ENCODE results near the gene SEMA3E. TPM values are rescaled to one million over a fixed set of nuclear protein-coding genes. Genes with fewer than 3 reads are reported as not detected.

SEMA3E gene
- total and polyA plus RNA-seq, 9 of the 15 experiments (the other 6 are each of a cell fraction or from before 2014, with no cell fraction given): 0.01 to 1.4 (median 0.14) TPM; not detected in 2

DNA sequence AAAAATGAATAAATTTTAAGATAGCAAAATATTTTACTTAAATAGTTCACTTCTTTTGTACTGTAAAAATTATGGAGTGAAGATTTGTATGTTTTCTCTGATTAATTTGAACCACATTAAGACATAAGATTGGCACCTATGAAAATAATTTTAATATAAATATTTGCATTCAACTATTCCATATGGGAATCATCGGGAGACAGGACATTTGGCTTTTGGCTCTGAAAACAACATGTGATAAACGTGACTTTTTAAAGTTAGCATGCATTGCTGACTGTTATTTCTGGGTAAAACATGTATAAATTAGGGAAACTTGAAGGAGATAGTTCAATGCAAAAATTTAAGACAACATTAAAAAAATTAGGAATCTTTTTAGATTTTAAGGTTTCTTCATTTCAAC lies 117.2 kb downstream of the SEMA3E start:
- ChIA-PET CTCF (ENCODE audit: low intra/inter-chr PET ratio) (no interaction called here), POLR2A (no interaction called here)
- Histone ChIP-seq H3K27ac (ENCODE audit: extremely low read depth, low read depth, low read length) (no peak overlapping the region), H3K9me1 (ENCODE audit: control insufficient read depth, insufficient read depth, low read length) (no peaks in the 10 kb centered on the region), H3K27me3 (ENCODE audit: control insufficient read depth in 2 of 2, insufficient read depth in 2 of 2, low read length in 2 of 2) (no peaks in the 10 kb centered on the region), H3K36me3 (ENCODE audit: control insufficient read depth, insufficient read depth, low read length) (no peaks in the 10 kb centered on the region), H3K4me3 (no peak overlapping the region), H3K9me3 (replicated peaks; ENCODE audit: control insufficient read depth, insufficient read depth, low read depth, low read length) (no peaks in the 10 kb centered on the region), H3K9ac (ENCODE audit: insufficient read depth in 1 of 2, low read depth in 2 of 2, low read length in 2 of 2) (no peak overlapping the region), H3K79me2 (ENCODE audit: control insufficient read depth, insufficient read depth, low read length) (no peaks in the 10 kb centered on the region), H3K4me1 (replicated peaks in 1 of 2; ENCODE audit: control insufficient read depth in 2 of 2, insufficient read depth in 2 of 2, low read length in 2 of 2) (no peaks in the 10 kb centered on the region), H2AFZ (ENCODE audit: low read depth, low read length) (no peak overlapping the region), H4K20me1 (replicated peaks; ENCODE audit: control insufficient read depth, insufficient read depth, low read length) (no peaks in the 10 kb centered on the region), H3K4me2 (ENCODE audit: insufficient read depth, low read length) (no peak overlapping the region)
- intact Hi-C loops (cut with micrococcal nuclease) (no loop called here), in situ Hi-C loops (cut with MboI) (no loop called here)
- no peak for ATAC-seq
- no peak for FAIRE-seq
- WGBS (ENCODE audit: insufficient coverage, low coverage, missing lambda C conversion rate): 0% methylated on average over 2 of the region's 2 CpGs
- no TSS peak for BruUV-seq (replicated peaks)
- DNase-seq (ENCODE audit: extremely low read depth in 1 of 4, low spot score in 3 of 4): no peak
- TF ChIP-seq ZBTB17 (CRISPR knock-in tag; IDR thresholded peaks at IDR 0.05): no peak
- TF ChIP-seq U2AF1 (optimal IDR thresholded peaks at IDR 0.05; ENCODE audit: low read depth, low read length): no peak
- TF ChIP-seq, protein P1, sequence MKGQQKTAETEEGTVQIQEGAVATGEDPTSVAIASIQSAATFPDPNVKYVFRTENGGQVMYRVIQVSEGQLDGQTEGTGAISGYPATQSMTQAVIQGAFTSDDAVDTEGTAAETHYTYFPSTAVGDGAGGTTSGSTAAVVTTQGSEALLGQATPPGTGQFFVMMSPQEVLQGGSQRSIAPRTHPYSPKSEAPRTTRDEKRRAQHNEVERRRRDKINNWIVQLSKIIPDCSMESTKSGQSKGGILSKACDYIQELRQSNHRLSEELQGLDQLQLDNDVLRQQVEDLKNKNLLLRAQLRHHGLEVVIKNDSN (CRISPR knock-in tag; IDR thresholded peaks at IDR 0.05): no peak
- TF ChIP-seq TARDBP (IDR thresholded peaks at IDR 0.05): no peak
- TF ChIP-seq HMGXB4 (CRISPR knock-in tag; IDR thresholded peaks at IDR 0.05): no peak
- no peak for TF ChIP-seq GATA2 (CRISPR knock-in tag; IDR thresholded peaks at IDR 0.05)
- no peak for TF ChIP-seq JUNB (CRISPR knock-in tag; conservative IDR thresholded peaks at IDR 0.05)
- no peak for TF ChIP-seq ZNF583 (CRISPR knock-in tag; IDR thresholded peaks at IDR 0.05)
- TF ChIP-seq ZNF696 (CRISPR knock-in tag; conservative IDR thresholded peaks at IDR 0.05): no peak
- TF ChIP-seq AFF4 (CRISPR knock-in tag; IDR thresholded peaks at IDR 0.05): no peak
- TF ChIP-seq TRIM28 (IDR thresholded peaks at IDR 0.05): no peak
- TF ChIP-seq ZNF75A (CRISPR knock-in tag; IDR thresholded peaks at IDR 0.05): no peak
- no peak for TF ChIP-seq KAT2B (IDR thresholded peaks at IDR 0.05; ENCODE audit: low read depth, low read length)
- no peak for TF ChIP-seq NUFIP1 (IDR thresholded peaks at IDR 0.05; ENCODE audit: partially characterized antibody)
- TF ChIP-seq ZNF124 (CRISPR knock-in tag; IDR thresholded peaks at IDR 0.05): no peak
- no peak for TF ChIP-seq GABPB1 (CRISPR knock-in tag; IDR thresholded peaks at IDR 0.05)
- TF ChIP-seq ZNF707 (CRISPR knock-in tag; conservative IDR thresholded peaks at IDR 0.05): no peak
- TF ChIP-seq ZFP30 (CRISPR knock-in tag; IDR thresholded peaks at IDR 0.05; ENCODE audit: borderline replicate concordance): no peak
